Neural progenitor cell (in vitro differentiated cells): ENCODE results near the gene TSPAN12. TPM values are rescaled to one million over a fixed set of nuclear protein-coding genes. Genes with fewer than 3 reads are reported as not detected.

ENCODE experiments used
- DNase-seq: peaks from one replicate; pipeline ENCODE4 v3.0.0-alpha.2; 2016; ENCODE audit warnings: low spot score
- H2AFZ ChIP-seq: fragments of 200-600 bp; sonication (generic); replicated peaks from 2 replicates; pipeline ENCODE4 v1.6.1; 2016; ENCODE audit warnings: antibody characterized with exemption
- H3F3A ChIP-seq: fragments of 200-600 bp; sonication (generic); 2 replicates; pipeline ENCODE4 v1.6.1; 2016; ENCODE audit warnings: antibody characterized with exemption, low read depth
- H3K27ac ChIP-seq: fragments of 200-600 bp; sonication (generic); 2 replicates; pipeline ENCODE4 v1.5.1; 2016; ENCODE audit warnings: mild to moderate bottlenecking
- H3K27me3 ChIP-seq: fragments of 200-600 bp; sonication (generic); 2 replicates; pipeline ENCODE4 v1.6.1; 2016; ENCODE audit warnings: mild to moderate bottlenecking, moderate library complexity
- H3K36me3 ChIP-seq: fragments of 200-600 bp; sonication (generic); 2 replicates; pipeline ENCODE4 v1.5.1; 2016
- H3K4me1 ChIP-seq: fragments of 200-600 bp; sonication (generic); 2 replicates; pipeline ENCODE4 v1.6.1; 2016; ENCODE audit warnings: mixed run types
- H3K4me2 ChIP-seq: fragments of 200-600 bp; sonication (generic); 2 replicates; pipeline ENCODE4 v1.6.1; 2016
- H3K4me3 ChIP-seq: fragments of 200-600 bp; sonication (generic); 2 replicates; pipeline ENCODE4 v1.5.1; 2016
- H3K79me2 ChIP-seq: fragments of 200-600 bp; sonication (generic); 2 replicates; pipeline ENCODE4 v1.6.1; 2016; ENCODE audit warnings: low read depth
- H3K9ac ChIP-seq: fragments of 200-600 bp; sonication (generic); 2 replicates; pipeline ENCODE4 v1.6.1; 2016
- H3K9me3 ChIP-seq: fragments of 200-600 bp; sonication (generic); 2 replicates; pipeline ENCODE4 v1.5.1; 2016; ENCODE audit warnings: low read depth
- H4K20me1 ChIP-seq: fragments of 200-600 bp; sonication (generic); 2 replicates; pipeline ENCODE4 v1.6.1; 2016; ENCODE audit warnings: low read depth
- H3K27ac Mint-ChIP-seq: 3 replicates; pipeline ENCODE4 v1.8.0; 2021; ENCODE audit warnings: mixed read lengths
- H3K27me3 Mint-ChIP-seq: 2 replicates; pipeline ENCODE4 v1.8.0; 2022; ENCODE audit warnings: low read depth, mild to moderate bottlenecking, inconsistent platforms, moderate library complexity, mixed read lengths; ENCODE audit not compliant: insufficient read depth
- H3K36me3 Mint-ChIP-seq: 3 replicates; pipeline ENCODE4 v1.8.0; 2021; ENCODE audit warnings: mixed read lengths
- H3K4me1 Mint-ChIP-seq: 3 replicates; pipeline ENCODE4 v1.8.0; 2021; ENCODE audit warnings: mixed read lengths
- H3K4me3 Mint-ChIP-seq: 3 replicates; pipeline ENCODE4 v1.8.0; 2021; ENCODE audit warnings: mild to moderate bottlenecking, moderate library complexity, mixed read lengths
- H3K9me3 Mint-ChIP-seq: 3 replicates; pipeline ENCODE4 v1.8.0; 2020; ENCODE audit warnings: mixed read lengths
- CTCF ChIP-seq: fragments of 200-600 bp; sonication (generic); IDR thresholded peaks from 2 replicates; pipeline ENCODE4 v1.5.1; 2017; ENCODE audit warnings: antibody characterized with exemption, mild to moderate bottlenecking
- EZH2 ChIP-seq: fragments of 200-600 bp; sonication (generic); IDR thresholded peaks from 2 replicates; pipeline ENCODE4 v1.6.1; 2017; ENCODE audit warnings: antibody characterized with exemption, mild to moderate bottlenecking, moderate library complexity
- EZH2phosphoT487 ChIP-seq: fragments of 200-600 bp; sonication (generic); IDR thresholded peaks from 2 replicates; pipeline ENCODE4 v1.6.1; 2017; ENCODE audit warnings: antibody characterized with exemption
- total RNA-seq: library from RNA; depleted of rRNA; stranded (reverse); fragments of >200 nt; gene quantifications from 2 replicates; pipeline ENCODE4 v1.2.3, GENCODE V29; 2015; ENCODE audit warnings: low replicate concordance

The TSPAN12 gene
- total RNA-seq, 1 donor from 2014 or later, result 26.7 TPM

GRCh38 chr7:120805636-120806388 lies 52.1 kb downstream of the TSPAN12 start:
- no peaks in the 10 kb centered on the region for H3K36me3 ChIP-seq

GRCh38 chr7:120802751-120803150 lies 55.2 kb downstream of the TSPAN12 start:
- Mint-ChIP-seq H3K36me3 (peaks cover 16% of the 10 kb centered on the region), H3K9me3 (no peaks in the 10 kb centered on the region), H3K27me3 (no peaks in the 10 kb centered on the region), H3K4me3 (no peak overlapping the region), H3K4me1 (peaks cover 3% of the 10 kb centered on the region), H3K27ac (no peak overlapping the region)
- TF ChIP-seq EZH2phosphoT487 (no peak), EZH2 (no peak), CTCF (no peak)
- Histone ChIP-seq H4K20me1 (no peaks in the 10 kb centered on the region), H3K27ac (no peak overlapping the region), H3K36me3 (no peaks in the 10 kb centered on the region), H3K4me3 (no peak overlapping the region), H3K27me3 (no peaks in the 10 kb centered on the region), H3K4me1 (no peaks in the 10 kb centered on the region), H3F3A (peaks cover 12% of the 10 kb centered on the region), H3K4me2 (no peak overlapping the region), H3K79me2 (no peaks in the 10 kb centered on the region), H3K9ac (no peak overlapping the region), H3K9me3 (no peaks in the 10 kb centered on the region), H2AFZ (no peak overlapping the region)
- no peak for DNase-seq

More at GRCh38 chr7:120805636-120806388, 52.1 kb downstream of the TSPAN12 start:
- Mint-ChIP-seq H3K36me3 (peaks cover 9% of the 10 kb centered on the region), H3K9me3 (no peaks in the 10 kb centered on the region), H3K4me1 (no peaks in the 10 kb centered on the region), H3K27me3 (no peaks in the 10 kb centered on the region), H3K27ac (no peak overlapping the region), H3K4me3 (no peak overlapping the region)
- no peak overlapping the region for H2AFZ ChIP-seq
- no peak overlapping the region for H3K4me2 ChIP-seq
- TF ChIP-seq EZH2, result no peak
- no peak for TF ChIP-seq EZH2phosphoT487
- peak; percentile 94 for TF ChIP-seq CTCF
- no peak overlapping the region for H3K4me3 ChIP-seq
- H3K4me1 ChIP-seq, result no peaks in the 10 kb centered on the region
- H3K27ac ChIP-seq, result no peak overlapping the region
- no peak overlapping the region for H3K9ac ChIP-seq
- DNase-seq, result peak; percentile 80
- H3K9me3 ChIP-seq, result no peaks in the 10 kb centered on the region
- no peaks in the 10 kb centered on the region for H3K27me3 ChIP-seq
- H3F3A ChIP-seq, result no peaks in the 10 kb centered on the region
- H4K20me1 ChIP-seq, result no peaks in the 10 kb centered on the region
- no peaks in the 10 kb centered on the region for H3K79me2 ChIP-seq

- H3K27me3 ChIP-seq, result no peaks in the 10 kb centered on the region
- no peak overlapping the region for H3K27ac ChIP-seq
- H3K4me1 ChIP-seq, result no peaks in the 10 kb centered on the region
- TF ChIP-seq EZH2phosphoT487, result no peak
- TF ChIP-seq CTCF, result no peak
- TF ChIP-seq EZH2, result no peak
- no peaks in the 10 kb centered on the region for H4K20me1 ChIP-seq
- H3F3A ChIP-seq, result peaks cover 12% of the 10 kb centered on the region
- H3K4me2 ChIP-seq, result no peak overlapping the region
- no peak overlapping the region for H3K4me3 ChIP-seq
- no peak overlapping the region for H2AFZ ChIP-seq
- no peak for DNase-seq
- H3K9me3 Mint-ChIP-seq, result no peaks in the 10 kb centered on the region
- no peak overlapping the region for H3K27ac Mint-ChIP-seq
- no peaks in the 10 kb centered on the region for H3K79me2 ChIP-seq
- H3K9me3 ChIP-seq, result no peaks in the 10 kb centered on the region
- H3K4me3 Mint-ChIP-seq, result no peak overlapping the region
- H3K27me3 Mint-ChIP-seq, result no peaks in the 10 kb centered on the region
- no peaks in the 10 kb centered on the region for H3K36me3 ChIP-seq
- H3K4me1 Mint-ChIP-seq, result peaks cover 3% of the 10 kb centered on the region
- peaks cover 21% of the 10 kb centered on the region for H3K36me3 Mint-ChIP-seq
- no peak overlapping the region for H3K9ac ChIP-seq
These were observed 58.0 kb downstream of the TSPAN12 start for GRCh38 chr7:120799813-120800475.
